DND-41 (cell line): ENCODE results near the gene IFI30.

Experiments used
- CTCF ChIP-seq: IDR thresholded peaks from 2 replicates; pipeline ENCODE4 v1.5.1; 2012; ENCODE audit warnings: borderline replicate concordance, low read length, moderate library complexity, mild to moderate bottlenecking; ENCODE audit not compliant: poor library complexity, severe bottlenecking; ENCODE audit errors: extremely low read depth
- EZH2 ChIP-seq: IDR thresholded peaks from 3 replicates; pipeline ENCODE4 v1.6.1; 2012; ENCODE audit warnings: borderline replicate concordance, low read depth, mild to moderate bottlenecking, moderate library complexity, low read length, inconsistent platforms; ENCODE audit not compliant: severe bottlenecking

GRCh38 chr19:18174983-18175382, 1.4 kb downstream of the IFI30 start:
- TF ChIP-seq CTCF = no peak
- TF ChIP-seq EZH2 = no peak
